CD14-positive monocyte (primary cell): Measurements from ENCODE around the gene SLC22A14. TPM values are rescaled to one million over a fixed set of nuclear protein-coding genes. Genes with fewer than 3 reads are reported as not detected.
A peak's percentile ranks its signal among the peaks of the same experiment; 100 is the strongest.

Experiments
- DNase-seq, 3 donors: peaks; one replicate each; pipeline ENCODE4 v3.0.0-alpha.2; 2011 to 2022
- H2AFZ ChIP-seq: 2 replicates; pipeline ENCODE4 v1.6.0; 2012; ENCODE audit warnings: mild to moderate bottlenecking, low read depth, low read length, inconsistent platforms; ENCODE audit not compliant: insufficient read depth, poor library complexity, severe bottlenecking
- H3K27ac ChIP-seq, 2 donors: 1 replicate in 1 of 2; 2 replicates in 1 of 2; pipeline ENCODE4 v1.5.1; 2012 to 2013; ENCODE audit warnings: low read length in 2 of 2, control low read depth in 1 of 2, inconsistent platforms in 1 of 2, low read depth in 1 of 2, mild to moderate bottlenecking in 1 of 2
- H3K27me3 ChIP-seq, 2 donors: one replicate each; pipeline versions ENCODE4 v1.6.0 to v1.6.1; 2011 to 2013; ENCODE audit warnings: low read length in 2 of 2; ENCODE audit not compliant: control insufficient read depth in 2 of 2, insufficient read depth in 2 of 2
- H3K36me3 ChIP-seq, 2 donors: replicated peaks in 1 of 2; 1 replicate in 1 of 2; 2 replicates in 1 of 2; pipeline versions ENCODE4 v1.5.1 to v1.6.1; 2012 to 2013; ENCODE audit warnings: low read length in 2 of 2, control low read depth in 1 of 2, inconsistent platforms in 1 of 2, mild to moderate bottlenecking in 1 of 2; ENCODE audit not compliant: insufficient read depth in 2 of 2, control insufficient read depth in 1 of 2
- H3K4me1 ChIP-seq, 2 donors: 1 replicate in 1 of 2; 2 replicates in 1 of 2; pipeline versions ENCODE4 v1.5.1 to v1.6.1; 2012 to 2013; ENCODE audit warnings: low read length in 2 of 2, control low read depth in 1 of 2, inconsistent platforms in 1 of 2, mild to moderate bottlenecking in 1 of 2, moderate library complexity in 1 of 2; ENCODE audit not compliant: insufficient read depth in 2 of 2, control insufficient read depth in 1 of 2
- H3K4me2 ChIP-seq: replicated peaks from 2 replicates; pipeline ENCODE3; 2012; ENCODE audit warnings: low read length, moderate library complexity, mild to moderate bottlenecking; ENCODE audit not compliant: poor library complexity, severe bottlenecking; ENCODE audit errors: extremely low read depth
- H3K4me3 ChIP-seq, 3 experiments: fragments of 200-600 bp in 1 of 3; sonication (generic) in 1 of 3; replicated peaks in 1 of 3; 1 replicate in 2 of 3; 2 replicates in 1 of 3; pipeline ENCODE4 v1.5.1; 2011 to 2013; ENCODE audit warnings: low read length in 3 of 3, mild to moderate bottlenecking in 3 of 3, control low read depth in 2 of 3, low read depth in 2 of 3, inconsistent platforms in 1 of 3, moderate library complexity in 1 of 3
- H3K79me2 ChIP-seq: 2 replicates; pipeline ENCODE4 v1.6.0; 2012; ENCODE audit warnings: mild to moderate bottlenecking, control low read depth, inconsistent platforms, low read length, moderate library complexity; ENCODE audit not compliant: insufficient read depth
- H3K9ac ChIP-seq: 2 replicates; pipeline ENCODE4 v1.6.0; 2017; ENCODE audit warnings: low read length, mild to moderate bottlenecking; ENCODE audit not compliant: insufficient read depth, poor library complexity, severe bottlenecking
- H3K9me3 ChIP-seq, 2 donors: replicated peaks in 1 of 2; 1 replicate in 1 of 2; 2 replicates in 1 of 2; pipeline versions ENCODE4 v1.5.1 to v1.6.1; 2012 to 2013; ENCODE audit warnings: low read length in 2 of 2, control low read depth in 1 of 2; ENCODE audit not compliant: control insufficient read depth in 1 of 2, insufficient read depth in 1 of 2
- H4K20me1 ChIP-seq: 2 replicates; pipeline ENCODE4 v1.6.0; 2012; ENCODE audit warnings: mild to moderate bottlenecking, low read length, control low read depth, moderate library complexity; ENCODE audit not compliant: insufficient read depth
- H3K27ac Mint-ChIP-seq, 7 donors: one replicate each; pipeline ENCODE4 v1.8.0; 2020; ENCODE audit warnings: mild to moderate bottlenecking in 7 of 7, mixed read lengths in 7 of 7, moderate library complexity in 6 of 7, inconsistent platforms in 2 of 7
- H3K27me3 Mint-ChIP-seq, 3 donors: one replicate each; pipeline ENCODE4 v1.8.0; 2021 to 2022; ENCODE audit warnings: low read depth in 3 of 3, mild to moderate bottlenecking in 3 of 3, mixed read lengths in 3 of 3, moderate library complexity in 3 of 3, inconsistent platforms in 1 of 3
- H3K36me3 Mint-ChIP-seq, 2 donors: one replicate each; pipeline ENCODE4 v1.8.0; 2020; ENCODE audit warnings: mixed read lengths in 2 of 2, inconsistent platforms in 1 of 2, mild to moderate bottlenecking in 1 of 2
- H3K4me1 Mint-ChIP-seq: one replicate; pipeline ENCODE4 v1.8.0; 2020; ENCODE audit warnings: mild to moderate bottlenecking, mixed read lengths
- H3K4me3 Mint-ChIP-seq, 2 donors: one replicate each; pipeline ENCODE4 v1.8.0; 2020; ENCODE audit warnings: mild to moderate bottlenecking in 2 of 2, mixed read lengths in 2 of 2, moderate library complexity in 1 of 2
- H3K9me3 Mint-ChIP-seq, 7 donors: one replicate each; pipeline ENCODE4 v1.8.0; 2020 to 2022; ENCODE audit warnings: mixed read lengths in 7 of 7, mild to moderate bottlenecking in 6 of 7, moderate library complexity in 6 of 7, inconsistent platforms in 2 of 7
- WGBS: methylation state at CpG from one replicate; pipeline ENCODE4 v1.1.5; 2013; ENCODE audit warnings: missing lambda C conversion rate; ENCODE audit not compliant: insufficient coverage; 5-methylcytosine and 5-hydroxymethylcytosine counted together
- intact Hi-C, 2 donors: fragments of 100-400 bp; cut with micrococcal nuclease; formaldehyde crosslinking; loops; one replicate each; pipeline versions ENCODE4 v1.15.0 to v1.15.1; 2023
- polyA plus RNA-seq, 3 donors: library from polyadenylated mRNA; depleted of rRNA in 1 of 3; unstranded in 2 of 3; stranded (reverse) in 1 of 3; fragments of 300-500 nt in 2 of 3; fragments of >200 nt in 1 of 3; fragmentation: Illumina TruSeq in 2 of 3; gene quantifications; 1 replicate in 2 of 3; 2 replicates in 1 of 3; pipeline ENCODE4 v1.2.3, GENCODE V29; 2012 to 2021
- TF ChIP-seq, protein P1 (sequence below): fragments of 200-600 bp; IDR thresholded peaks from one replicate; pipeline ENCODE4 v1.8.0; 2022; ENCODE audit warnings: antibody characterized with exemption, mild to moderate bottlenecking

The SLC22A14 gene
- polyA plus RNA-seq, 3 donors, result 0.45 TPM; not detected in 2

- no peaks in the 10 kb centered on the region for H3K9me3 ChIP-seq
- peaks cover 2% of the 10 kb centered on the region for H3K4me1 Mint-ChIP-seq
- H3K27me3 Mint-ChIP-seq, result peaks cover 2 to 6% (median 4%) of the 10 kb centered on the region in 3 donors
- H3K27ac Mint-ChIP-seq, result peak overlapping the region in 1 of 7 donors; percentile 41
- no peak overlapping the region for H3K27ac ChIP-seq
- H3K4me3 Mint-ChIP-seq, result no peak overlapping the region
- no peaks in the 10 kb centered on the region for H4K20me1 ChIP-seq
- no peak overlapping the region for H3K9ac ChIP-seq
- H3K4me2 ChIP-seq, result no peak overlapping the region
- H3K36me3 ChIP-seq, result no peaks in the 10 kb centered on the region
- H3K4me1 ChIP-seq, result no peaks in the 10 kb centered on the region
- no peaks in the 10 kb centered on the region for H3K9me3 Mint-ChIP-seq
- TF ChIP-seq, protein P1, sequence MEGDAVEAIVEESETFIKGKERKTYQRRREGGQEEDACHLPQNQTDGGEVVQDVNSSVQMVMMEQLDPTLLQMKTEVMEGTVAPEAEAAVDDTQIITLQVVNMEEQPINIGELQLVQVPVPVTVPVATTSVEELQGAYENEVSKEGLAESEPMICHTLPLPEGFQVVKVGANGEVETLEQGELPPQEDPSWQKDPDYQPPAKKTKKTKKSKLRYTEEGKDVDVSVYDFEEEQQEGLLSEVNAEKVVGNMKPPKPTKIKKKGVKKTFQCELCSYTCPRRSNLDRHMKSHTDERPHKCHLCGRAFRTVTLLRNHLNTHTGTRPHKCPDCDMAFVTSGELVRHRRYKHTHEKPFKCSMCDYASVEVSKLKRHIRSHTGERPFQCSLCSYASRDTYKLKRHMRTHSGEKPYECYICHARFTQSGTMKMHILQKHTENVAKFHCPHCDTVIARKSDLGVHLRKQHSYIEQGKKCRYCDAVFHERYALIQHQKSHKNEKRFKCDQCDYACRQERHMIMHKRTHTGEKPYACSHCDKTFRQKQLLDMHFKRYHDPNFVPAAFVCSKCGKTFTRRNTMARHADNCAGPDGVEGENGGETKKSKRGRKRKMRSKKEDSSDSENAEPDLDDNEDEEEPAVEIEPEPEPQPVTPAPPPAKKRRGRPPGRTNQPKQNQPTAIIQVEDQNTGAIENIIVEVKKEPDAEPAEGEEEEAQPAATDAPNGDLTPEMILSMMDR, result no peak
- H3K27me3 ChIP-seq, result no peaks in the 10 kb centered on the region
- no peak overlapping the region for H3K4me3 ChIP-seq
- WGBS, result 98% methylated on average over 8 of the region's 13 CpGs
- no peaks in the 10 kb centered on the region for H3K79me2 ChIP-seq
- no peaks in the 10 kb centered on the region for H3K36me3 Mint-ChIP-seq
- intact Hi-C loops, result no loop called here
- DNase-seq, result no peak
- H2AFZ ChIP-seq, result no peak overlapping the region
Observed at GRCh38 chr3:38276081-38276916, 5.8 kb upstream of the SLC22A14 start.

- Histone ChIP-seq H3K4me2 (no peak overlapping the region), H3K9me3 (no peaks in the 10 kb centered on the region), H3K79me2 (no peaks in the 10 kb centered on the region), H2AFZ (no peak overlapping the region), H3K27ac (no peak overlapping the region), H3K9ac (no peak overlapping the region), H3K4me3 (no peak overlapping the region), H3K36me3 (no peaks in the 10 kb centered on the region), H4K20me1 (no peaks in the 10 kb centered on the region), H3K27me3 (no peaks in the 10 kb centered on the region), H3K4me1 (no peaks in the 10 kb centered on the region)
- peaks cover 2% of the 10 kb centered on the region for H3K4me1 Mint-ChIP-seq
- H3K27me3 Mint-ChIP-seq, result peaks cover 0 to 6% (median 1%) of the 10 kb centered on the region in 3 donors
- no peaks in the 10 kb centered on the region for H3K36me3 Mint-ChIP-seq
- H3K4me3 Mint-ChIP-seq, result no peak overlapping the region
- DNase-seq, result no peak
- 98% methylated on average over 11 of the region's 13 CpGs for WGBS
- TF ChIP-seq, protein P1, result no peak
- no peak overlapping the region for H3K27ac Mint-ChIP-seq
- no peaks in the 10 kb centered on the region for H3K9me3 Mint-ChIP-seq
- intact Hi-C loops, result no loop called here
Observed at GRCh38 chr3:38276917-38277630, 5.0 kb upstream of the SLC22A14 start.
